GM21786 (cell line): Measurements from ENCODE around the gene EMP1.

ENCODE experiments used
- ATAC-seq: cut with Tn5 transposase; IDR thresholded peaks from one replicate; pipeline ENCODE4 v1.9.1; 2021; ENCODE audit not compliant: unreplicated experiment

The EMP1 gene, protein sequence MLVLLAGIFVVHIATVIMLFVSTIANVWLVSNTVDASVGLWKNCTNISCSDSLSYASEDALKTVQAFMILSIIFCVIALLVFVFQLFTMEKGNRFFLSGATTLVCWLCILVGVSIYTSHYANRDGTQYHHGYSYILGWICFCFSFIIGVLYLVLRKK

DNA sequence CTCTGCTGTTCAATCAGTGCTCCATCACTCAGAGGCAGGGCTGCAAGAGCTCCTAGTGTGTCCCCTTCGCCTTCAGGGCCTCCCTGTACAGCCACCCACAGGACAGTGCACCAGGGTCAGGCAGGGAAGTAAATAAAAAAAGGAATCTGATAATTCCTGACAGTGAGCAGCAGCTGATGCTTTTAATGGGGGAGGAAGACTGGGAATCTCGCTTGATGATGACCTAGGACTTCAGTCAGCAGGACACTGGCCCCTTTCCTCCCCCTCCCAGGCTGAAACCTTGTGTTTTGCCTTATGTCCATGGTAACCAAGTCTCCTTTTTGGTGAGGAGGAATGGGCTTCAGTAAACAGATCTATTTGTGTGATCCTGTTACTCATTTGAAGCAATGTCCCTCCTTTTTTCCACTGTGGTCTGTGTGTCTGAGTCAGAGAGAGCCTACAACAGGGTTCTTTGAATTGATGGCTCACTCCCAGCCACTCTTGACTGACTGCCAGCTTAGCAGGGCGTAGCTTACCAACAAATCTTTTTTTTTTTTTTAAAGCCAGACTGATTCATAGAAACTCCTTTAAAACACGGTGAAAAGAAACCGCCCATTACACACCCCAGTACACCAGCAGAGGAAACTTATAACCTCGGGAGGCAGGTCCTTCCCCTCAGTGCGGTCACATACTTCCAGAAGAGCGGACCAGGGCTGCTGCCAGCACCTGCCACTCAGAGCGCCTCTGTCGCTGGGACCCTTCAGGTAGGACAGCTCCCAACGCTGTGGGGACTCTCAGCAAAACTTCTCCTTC, at the start of gene EMP1:
TSS of gene EMP1 (plus strand) at position 597 of the 792 bp plus-strand sequence. CDS start 14,785 bp downstream, outside the sequence.
- ATAC-seq, result peak; percentile 91

DNA sequence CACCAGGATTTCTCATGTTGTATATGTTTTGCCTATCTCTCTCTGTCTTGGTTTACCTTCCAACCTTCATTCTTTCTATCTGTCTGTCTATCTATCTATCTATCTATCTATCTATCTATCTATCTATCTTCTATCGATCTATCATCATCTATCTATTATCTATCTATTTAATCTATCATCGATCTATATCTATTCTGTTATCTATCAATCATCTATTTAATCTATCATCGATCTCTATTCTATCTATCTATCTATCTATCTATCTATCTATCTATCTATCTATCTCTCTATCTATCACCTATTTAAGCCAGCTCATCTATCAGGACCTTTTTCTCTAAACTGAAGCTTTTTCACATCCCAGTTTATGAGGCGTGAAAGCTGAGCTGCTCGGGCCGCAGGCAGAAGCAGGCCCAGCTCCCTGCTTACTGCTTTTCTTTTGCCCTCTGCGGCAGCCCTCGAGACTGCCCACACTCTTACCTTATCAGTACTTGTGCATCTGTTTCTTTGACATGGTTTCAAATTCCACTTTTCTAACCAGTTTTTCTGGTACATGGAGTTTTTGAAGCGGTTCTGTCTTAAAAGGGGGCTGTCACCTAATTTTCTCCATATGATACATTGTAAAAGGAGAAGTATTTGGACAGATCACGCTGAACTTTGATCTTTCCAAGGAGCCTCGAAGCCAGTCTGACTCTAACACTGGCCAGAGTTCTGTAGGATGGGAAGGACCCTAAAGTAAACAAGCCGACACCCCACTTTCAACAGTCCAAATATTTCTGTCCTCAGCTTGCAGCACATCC, 48.6 kb upstream of the EMP1 start:
- ATAC-seq, result no peak

DNA sequence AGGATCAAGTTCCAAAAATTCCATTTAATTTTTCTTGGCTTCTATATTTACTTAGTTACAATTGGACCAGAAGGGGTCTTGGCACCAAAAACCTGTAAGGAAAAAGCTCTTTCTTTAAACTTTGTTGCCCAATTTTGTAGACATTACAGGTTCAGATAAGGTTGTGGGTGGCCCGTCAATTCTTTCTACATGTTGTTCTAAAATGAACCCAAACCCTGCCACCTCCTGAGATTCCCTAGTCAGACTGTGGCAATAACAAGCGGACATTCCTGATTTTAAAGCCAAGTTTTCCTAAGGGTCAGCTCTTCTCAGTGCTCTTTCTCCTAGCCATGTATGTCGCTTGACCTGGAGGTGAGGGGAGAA, 48.1 kb upstream of the EMP1 start:
- ATAC-seq, result no peak

DNA sequence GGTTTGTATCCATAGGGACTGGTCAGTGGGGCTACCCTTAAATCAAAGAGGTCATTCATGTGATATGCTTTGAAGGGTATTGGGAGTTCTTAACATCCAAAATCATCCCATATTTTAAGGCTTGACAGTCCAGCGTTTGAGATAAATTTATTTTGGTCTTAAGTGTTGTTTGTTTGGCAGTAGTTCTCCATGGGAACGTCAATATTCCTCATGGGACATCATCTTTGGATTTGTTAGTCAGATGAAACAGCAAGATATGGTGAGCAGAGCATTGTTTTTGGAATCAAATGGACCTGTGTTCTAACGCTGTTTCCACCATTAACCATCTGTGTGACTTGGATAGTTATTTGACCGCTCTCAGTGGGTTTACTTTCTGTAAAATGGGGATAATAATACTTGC, 47.1 kb upstream of the EMP1 start:
- no peak for ATAC-seq

DNA sequence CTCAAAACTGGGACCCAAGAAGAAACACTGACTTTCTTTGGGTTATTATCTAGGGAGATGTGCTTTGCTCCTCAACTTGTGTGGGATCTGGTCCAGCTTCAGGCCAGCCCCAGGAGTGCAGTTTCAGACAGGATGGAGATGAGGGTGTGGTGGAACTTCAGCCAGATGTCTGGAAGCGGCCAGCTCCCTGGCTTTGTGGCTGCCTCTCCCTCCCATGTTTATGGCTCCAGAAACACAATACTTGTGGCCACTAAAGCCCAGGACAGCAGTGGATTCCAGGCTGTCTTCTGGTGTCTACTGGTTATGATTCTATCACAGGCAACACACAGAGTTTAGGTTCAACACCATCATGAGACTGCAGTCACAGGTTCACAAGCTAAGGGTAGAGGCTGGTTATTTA, 44.2 kb upstream of the EMP1 start:
- ATAC-seq, result no peak

DNA sequence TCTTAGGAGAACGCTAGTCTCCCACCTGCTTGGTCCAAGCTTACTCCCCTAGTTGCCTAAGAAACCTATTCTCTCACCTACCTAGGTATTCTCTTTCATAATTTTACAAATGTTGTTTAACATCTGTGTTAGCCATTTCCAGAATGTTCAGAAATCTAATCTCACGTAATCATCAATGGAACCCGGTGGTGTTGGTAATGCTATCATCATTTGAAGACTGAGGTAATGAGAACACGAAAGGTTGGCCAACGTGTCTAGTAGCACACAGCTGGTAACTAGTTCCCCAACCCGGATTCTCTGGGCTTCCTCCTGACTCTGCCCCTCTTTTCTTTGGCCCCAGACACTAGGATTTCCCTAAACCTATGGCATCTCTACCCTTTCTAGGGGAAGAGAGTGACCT, 43.8 kb upstream of the EMP1 start:
- no peak for ATAC-seq

DNA sequence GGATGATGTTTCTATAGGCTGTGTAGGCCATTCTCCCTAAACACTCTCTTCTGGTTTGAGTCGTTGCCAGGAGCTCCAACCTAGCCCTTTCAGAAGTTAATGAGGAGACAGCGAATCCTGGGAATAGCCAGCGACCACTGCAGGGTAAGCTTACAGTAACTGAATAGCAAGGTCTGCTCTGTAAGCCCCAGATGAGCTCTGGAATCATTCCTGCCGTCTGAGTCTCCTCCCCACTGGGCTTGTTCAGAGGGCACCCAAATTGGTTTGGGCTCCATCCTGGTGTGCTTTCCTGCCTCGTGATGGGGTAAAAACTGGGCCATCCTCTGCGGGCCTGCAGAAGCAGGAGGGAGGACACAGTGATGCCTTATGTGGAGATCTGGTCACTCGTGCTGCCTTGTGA, 43.3 kb upstream of the EMP1 start:
- ATAC-seq, result no peak

DNA sequence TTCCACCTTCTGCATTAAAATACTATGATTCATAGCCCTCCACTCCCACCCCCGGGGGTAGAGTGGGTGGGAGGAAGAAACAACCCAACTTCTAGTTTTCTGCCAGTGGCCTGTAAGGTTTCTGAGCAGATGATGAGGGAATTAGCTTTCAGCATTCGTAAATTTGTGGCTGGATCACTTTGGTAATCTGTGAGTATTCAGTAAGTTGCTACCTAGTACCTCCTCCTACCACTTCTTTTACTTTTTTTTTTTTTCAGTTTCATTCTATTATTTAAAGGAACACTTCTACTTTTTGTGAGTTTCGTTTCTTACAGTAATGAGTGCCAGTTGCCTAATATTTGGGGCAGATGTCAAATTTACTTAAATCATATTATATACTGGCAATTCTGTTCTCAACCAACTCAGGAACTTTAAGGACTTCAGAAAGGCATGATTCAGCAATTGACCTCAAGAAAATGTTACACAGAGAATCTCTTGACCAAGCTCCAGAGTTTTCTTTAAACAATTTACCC, 42.4 kb upstream of the EMP1 start:
- ATAC-seq, result no peak

DNA sequence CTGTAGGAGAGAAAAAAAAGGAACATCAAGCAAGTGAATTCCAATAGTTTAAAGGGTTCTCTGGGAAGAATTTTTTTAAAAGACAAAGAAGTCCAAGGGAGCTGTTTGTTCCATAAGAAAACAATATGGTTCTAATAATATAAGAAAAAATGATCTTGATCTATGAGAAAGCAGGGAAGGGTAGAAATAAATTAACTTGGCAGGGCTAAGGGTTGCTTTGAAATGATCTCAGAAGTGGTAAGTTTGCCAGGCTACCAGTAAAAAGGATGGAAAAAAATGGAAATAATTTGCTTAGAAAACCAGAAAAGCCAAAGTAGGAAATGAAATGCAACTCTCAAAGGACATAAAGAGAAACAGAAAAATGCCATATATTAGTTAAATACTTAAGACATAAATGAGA, 41.7 kb upstream of the EMP1 start:
- no peak for ATAC-seq

DNA sequence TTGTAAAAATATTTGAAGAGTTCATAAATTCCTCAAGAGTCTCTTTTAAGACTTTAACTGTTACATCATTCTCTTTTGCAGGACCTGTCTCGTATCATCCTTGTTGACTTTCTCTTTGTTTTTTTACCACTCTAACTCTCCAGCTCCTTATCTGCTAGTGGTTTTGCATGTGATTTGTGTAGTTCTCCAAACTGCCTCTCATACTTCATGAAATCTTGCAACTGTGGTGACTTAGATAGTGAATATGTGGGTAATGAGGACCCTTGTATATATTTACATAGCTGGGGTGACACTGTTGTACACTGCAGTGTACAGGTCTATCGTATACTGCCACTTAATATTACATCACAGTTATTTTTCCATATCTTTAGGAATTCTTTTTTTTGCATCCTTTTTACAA, 40.2 kb upstream of the EMP1 start:
- no peak for ATAC-seq

DNA sequence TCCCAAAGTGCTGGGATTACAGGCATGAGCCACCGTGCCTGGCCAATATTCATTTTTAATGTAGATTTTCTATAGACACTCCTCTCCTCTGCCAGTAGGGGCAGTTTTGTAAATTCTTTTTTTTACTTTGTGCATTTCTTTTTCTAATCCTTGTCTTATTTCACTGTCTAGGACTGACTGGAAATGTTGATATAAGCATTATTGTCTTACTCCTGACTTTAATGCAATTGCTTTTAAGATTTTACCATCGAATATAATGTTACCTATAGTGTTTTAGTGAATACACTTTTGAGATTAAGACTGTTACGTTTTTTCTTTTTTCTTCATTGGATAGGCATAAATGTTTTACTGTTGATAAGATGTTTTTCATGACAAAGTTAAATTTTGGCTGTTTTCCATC, 35.4 kb upstream of the EMP1 start:
- no peak for ATAC-seq

DNA sequence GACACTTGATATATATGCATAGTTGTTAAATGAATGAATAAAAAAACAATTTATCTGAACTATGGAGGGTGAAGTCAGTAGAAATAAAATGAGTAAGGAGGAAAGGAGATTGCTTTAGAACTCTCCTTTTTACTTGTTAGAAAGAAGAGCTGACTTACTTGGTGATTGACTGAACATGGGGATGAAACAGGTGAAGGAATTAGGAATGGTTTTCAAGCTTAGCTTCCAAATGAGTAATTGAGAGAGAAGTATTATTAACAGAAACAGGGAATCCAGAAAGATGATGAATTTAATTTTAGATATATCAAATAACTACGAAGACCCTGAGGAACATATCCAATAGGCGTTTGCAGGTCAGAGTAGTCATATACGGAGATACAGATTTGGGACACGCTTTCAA, 33.6 kb upstream of the EMP1 start:
- no peak for ATAC-seq

DNA sequence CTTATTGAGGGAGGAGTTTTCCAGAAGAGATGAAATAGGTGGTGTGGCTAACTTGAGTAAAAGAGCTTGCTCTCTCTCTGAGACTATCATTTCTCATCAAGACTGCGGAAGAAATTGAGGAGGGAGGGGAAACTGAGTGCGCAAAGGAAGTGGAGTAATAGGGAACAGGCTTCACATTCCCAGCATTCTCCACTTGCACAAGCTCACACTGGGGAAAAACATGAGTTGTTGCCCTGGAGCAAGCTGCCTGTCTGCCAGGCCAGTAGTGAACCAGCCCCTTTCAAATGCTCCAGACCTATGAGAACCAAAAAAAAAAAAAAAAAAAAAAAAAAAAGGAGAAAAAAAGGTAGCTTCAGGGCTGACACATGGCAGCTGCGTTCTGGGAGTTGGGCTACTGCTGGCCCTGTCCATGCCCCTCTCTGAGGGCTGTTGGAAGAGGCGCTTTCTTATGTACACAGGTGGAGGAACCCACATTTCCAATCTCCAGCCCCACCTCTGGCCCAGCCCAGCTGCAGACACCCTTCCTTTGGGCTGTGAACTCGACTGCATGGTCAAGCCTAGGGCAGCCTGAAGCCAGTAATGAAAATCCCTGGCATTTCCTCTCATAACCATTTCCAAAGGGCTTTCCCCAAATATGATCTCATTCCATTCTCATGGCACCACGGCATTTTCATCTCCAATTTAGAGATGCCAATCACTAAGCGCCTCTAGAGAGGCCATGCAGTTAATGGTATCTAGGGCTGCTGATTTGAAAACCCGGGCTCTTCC, 32.5 kb upstream of the EMP1 start:
- ATAC-seq, result no peak

DNA sequence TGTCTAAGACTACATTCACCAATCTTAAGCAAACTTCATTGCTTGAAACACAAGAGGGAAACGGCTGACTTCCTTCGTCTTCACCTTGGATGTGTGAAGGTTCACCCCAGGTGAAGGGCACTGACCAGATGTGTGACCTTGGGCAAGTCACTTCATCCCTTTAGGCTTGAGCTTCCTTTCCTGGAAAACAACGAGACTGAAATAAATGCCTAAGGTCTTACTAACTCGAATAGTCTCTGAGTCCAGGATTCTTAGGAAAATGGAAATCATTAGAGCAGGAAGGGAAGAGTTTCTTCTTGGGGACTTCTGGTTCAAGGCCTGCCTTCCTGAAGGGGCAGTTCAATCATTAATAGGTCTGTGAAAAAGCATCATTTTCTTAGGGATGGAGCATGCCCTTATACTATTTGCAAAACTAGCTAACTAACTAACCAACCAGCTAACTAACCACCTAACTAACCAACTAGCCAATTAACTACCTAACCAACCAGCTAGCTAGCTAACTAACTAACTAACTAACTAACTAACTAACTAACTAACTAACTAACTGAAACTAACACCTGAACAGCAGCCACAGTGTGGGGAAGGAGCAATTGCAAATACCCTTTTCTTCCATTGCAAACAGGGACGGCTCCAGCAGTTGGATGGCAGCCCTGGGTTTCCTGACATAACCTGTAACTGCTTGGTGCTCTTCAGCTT, 31.5 kb upstream of the EMP1 start:
- ATAC-seq, result no peak

DNA sequence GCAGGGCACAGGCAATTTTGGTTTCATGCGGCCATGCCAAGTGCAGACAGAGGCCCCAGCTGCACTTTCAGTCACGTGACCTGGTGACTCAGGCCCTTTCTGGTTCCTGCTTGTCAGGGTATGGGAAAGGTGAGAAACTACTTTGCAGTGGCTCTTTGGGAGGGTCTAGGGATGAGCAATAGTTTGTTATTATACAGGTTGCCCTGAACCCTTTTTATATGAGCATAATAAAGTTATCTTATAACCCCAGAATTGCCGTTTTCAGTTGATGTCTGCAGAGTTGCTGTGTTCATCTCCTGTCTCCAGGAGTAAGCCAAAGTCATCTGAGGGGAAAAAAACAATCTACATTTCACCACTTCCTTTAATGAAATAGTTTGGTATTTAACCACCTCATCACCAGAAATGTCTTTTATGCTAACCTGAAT, 30.9 kb upstream of the EMP1 start:
- no peak for ATAC-seq

DNA sequence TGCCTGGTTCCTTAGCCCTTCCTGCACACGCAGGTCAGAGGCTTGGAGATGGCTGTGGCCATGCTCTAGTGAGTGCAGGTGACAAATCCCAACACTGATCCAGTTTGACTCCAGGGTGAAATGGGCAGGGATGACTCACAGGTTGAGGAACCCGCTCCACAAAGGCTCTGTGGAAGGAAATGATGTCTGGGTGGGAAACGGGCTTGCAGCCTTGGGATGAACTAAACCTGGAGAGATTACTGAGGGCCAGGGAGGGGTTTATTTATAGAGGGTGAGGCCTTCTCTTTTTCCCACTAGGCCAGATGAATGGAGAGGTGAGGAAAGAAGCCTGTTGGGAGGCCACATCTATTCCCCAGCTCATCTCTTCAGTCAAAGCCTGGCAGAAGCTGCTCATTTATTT, 29.3 kb upstream of the EMP1 start:
- no peak for ATAC-seq

DNA sequence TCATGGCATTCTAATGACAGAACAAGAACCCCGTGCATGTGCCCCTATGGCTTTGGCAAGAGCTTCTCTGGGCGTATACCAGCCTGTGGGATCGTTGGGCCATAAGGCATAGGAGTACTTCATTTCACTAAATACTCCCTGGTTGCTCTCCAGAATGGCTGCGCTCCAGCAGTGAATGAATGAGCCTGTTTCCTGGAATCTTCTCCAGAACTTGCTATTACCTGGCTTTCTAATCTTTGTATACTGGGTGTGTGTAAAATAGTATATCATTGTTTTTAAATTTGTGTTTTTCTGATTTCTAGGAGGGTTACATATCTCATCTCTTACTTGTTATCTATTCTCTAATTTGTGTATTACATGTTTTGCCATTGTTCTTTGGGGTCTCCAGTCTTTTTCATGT, 28.6 kb upstream of the EMP1 start:
- no peak for ATAC-seq

DNA sequence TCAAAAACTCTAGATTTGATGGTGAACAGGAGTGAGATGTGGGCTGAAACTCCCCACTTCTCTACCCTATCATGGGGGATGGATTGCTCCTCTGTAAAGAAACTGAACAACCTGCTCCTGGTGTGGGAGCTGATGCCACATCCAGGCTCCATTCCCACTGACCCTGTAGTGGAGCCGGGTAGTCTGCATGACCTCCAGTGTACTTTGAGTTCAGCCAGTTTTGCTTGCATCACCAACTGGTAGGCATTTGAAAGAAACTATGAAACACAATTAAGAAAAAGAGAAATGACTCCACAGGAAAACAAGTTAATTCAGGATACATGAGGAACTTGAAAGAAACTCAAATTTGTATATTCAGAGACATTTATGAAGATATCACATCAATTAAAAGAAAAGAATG, 27.3 kb upstream of the EMP1 start:
- ATAC-seq, result no peak

DNA sequence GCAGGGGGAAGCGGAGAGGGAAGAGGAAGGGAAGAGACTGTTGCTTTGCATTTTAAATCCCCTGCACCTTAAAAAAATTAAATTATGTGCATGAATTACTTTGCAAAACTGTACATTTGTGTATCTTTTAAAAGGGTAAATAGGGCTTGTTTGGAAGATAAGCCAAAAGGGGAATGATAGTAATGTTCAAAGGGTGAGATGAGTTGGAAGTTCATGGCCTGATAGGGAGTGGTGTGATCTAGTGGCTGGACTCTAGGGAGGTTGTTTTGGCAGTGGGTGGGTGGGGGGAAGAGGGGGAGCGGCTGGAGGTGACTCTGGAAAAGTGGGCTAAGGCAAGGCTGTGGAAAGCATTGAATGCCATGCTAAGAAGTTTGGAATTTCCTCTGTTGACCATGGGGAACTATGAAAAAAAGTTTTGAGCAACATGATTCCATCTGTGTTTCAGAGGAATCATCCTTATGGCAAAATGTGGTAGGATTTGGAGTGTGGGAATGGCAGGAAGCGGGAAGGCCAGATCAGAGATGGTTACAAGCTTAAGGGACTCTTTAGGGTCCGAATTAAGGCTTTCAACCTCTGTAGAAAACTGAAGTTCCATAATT, 25.5 kb upstream of the EMP1 start:
- ATAC-seq, result no peak
